Brain microvascular endothelial cell (primary cell): ENCODE measurements around the gene PARD6B.
A peak's percentile ranks its signal among the peaks of the same experiment; 100 is the strongest.
"Not testable (repeated sequence)": the region's sequence is repeated elsewhere in the genome, so short reads cannot be mapped to it uniquely, and the experiment has no call there.

ENCODE experiments used
- DNase-seq: peaks from one replicate; pipeline ENCODE4 v3.0.0-alpha.2; 2020
- H3K27ac ChIP-seq: fragments of 250-450 bp; sonication (Bioruptor Pico); 2 replicates; pipeline ENCODE4 v1.5.1; 2020; ENCODE audit warnings: mild to moderate bottlenecking, moderate library complexity
- H3K27me3 ChIP-seq: fragments of 250-450 bp; sonication (Bioruptor Pico); replicated peaks from 2 replicates; pipeline ENCODE4 v1.5.1; 2020; ENCODE audit warnings: mild to moderate bottlenecking
- H3K36me3 ChIP-seq: fragments of 250-450 bp; sonication (Bioruptor Pico); replicated peaks from 2 replicates; pipeline ENCODE4 v1.5.1; 2020; ENCODE audit warnings: mild to moderate bottlenecking
- H3K4me3 ChIP-seq: 2 replicates; pipeline ENCODE4 v1.5.1; 2011; ENCODE audit warnings: low read depth, mild to moderate bottlenecking, control low read depth, low read length, moderate library complexity
- CTCF ChIP-seq: IDR thresholded peaks from 2 replicates; pipeline ENCODE4 v1.5.1; 2011; ENCODE audit warnings: low read depth, mild to moderate bottlenecking, moderate library complexity, low read length, control low read depth, inconsistent platforms; ENCODE audit errors: missing control alignments
- in situ Hi-C: cut with HindIII; loops from 2 replicates; pipeline ENCODE4 v1.10.0; 2017; ENCODE audit warnings: low sequenced_read_pairs, low pct_ligation_motif_present

PARD6B gene

DNA sequence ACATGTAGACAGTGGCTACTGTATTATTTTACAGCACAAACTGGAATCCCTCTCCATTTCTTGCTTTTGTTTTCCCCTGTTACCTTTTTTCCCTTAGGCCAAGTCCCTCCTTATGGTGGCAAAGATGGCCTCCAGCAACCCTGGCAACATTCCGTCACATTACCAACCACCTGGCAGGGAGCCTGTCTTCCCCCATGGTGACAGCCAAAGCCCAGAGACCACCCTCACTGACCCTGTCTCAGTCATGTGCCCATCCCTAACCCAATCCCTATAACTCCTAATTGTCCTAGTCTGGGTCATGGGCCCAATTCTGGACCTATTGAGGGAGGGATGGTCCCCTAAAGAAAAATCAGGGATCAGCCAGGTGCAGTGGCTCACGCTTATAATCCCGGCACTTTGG is 27.6 kb downstream of the PARD6B start:
- Histone ChIP-seq H3K27ac (no peak overlapping the region), H3K4me3 (no peak overlapping the region), H3K27me3 (no peaks in the 10 kb centered on the region), H3K36me3 (no peaks in the 10 kb centered on the region)
- in situ Hi-C loops = no loop called here
- no peak for DNase-seq
- TF ChIP-seq CTCF = no peak

- H3K4me3 ChIP-seq = no peak overlapping the region
- DNase-seq = no peak
- no peaks in the 10 kb centered on the region for H3K36me3 ChIP-seq
- no peak for TF ChIP-seq CTCF
- in situ Hi-C loops = no loop called here
- no peak overlapping the region for H3K27ac ChIP-seq
- H3K27me3 ChIP-seq = no peaks in the 10 kb centered on the region
Measured at GRCh38 chr20:50759678-50760077, 28.3 kb downstream of the PARD6B start.

DNA sequence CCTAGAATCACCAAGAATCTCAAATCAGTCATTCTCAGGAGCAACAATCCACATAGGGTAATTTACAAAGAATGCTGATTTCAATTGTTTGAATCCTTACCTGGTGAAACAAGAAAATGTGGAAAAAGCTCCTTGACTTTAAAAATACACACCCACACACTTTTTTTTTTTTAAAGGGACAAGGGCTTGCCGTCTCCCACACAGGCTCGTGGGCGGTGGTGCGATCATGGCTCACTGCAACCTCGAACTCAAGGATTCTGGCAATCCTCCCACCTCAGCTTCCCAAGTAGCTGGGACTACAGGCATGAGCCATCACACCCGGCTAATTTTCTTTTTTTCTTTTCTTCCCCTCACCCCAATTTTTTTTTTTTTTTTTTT is 30.7 kb downstream of the PARD6B start:
- H3K27ac ChIP-seq = peak overlapping the region; percentile 6
- no peaks in the 10 kb centered on the region for H3K36me3 ChIP-seq
- H3K4me3 ChIP-seq = no peak overlapping the region
- in situ Hi-C loops = no loop called here
- H3K27me3 ChIP-seq = no peaks in the 10 kb centered on the region
- DNase-seq = no peak
- no peak for TF ChIP-seq CTCF

GRCh38 chr20:50762435-50763220 is 31.2 kb downstream of the PARD6B start:
- peak; percentile 52 for DNase-seq
- Histone ChIP-seq H3K27me3 (no peaks in the 10 kb centered on the region), H3K36me3 (no peaks in the 10 kb centered on the region), H3K27ac (no peak overlapping the region), H3K4me3 (no peak overlapping the region)
- no peak for TF ChIP-seq CTCF
- in situ Hi-C loops = no loop called here

DNA sequence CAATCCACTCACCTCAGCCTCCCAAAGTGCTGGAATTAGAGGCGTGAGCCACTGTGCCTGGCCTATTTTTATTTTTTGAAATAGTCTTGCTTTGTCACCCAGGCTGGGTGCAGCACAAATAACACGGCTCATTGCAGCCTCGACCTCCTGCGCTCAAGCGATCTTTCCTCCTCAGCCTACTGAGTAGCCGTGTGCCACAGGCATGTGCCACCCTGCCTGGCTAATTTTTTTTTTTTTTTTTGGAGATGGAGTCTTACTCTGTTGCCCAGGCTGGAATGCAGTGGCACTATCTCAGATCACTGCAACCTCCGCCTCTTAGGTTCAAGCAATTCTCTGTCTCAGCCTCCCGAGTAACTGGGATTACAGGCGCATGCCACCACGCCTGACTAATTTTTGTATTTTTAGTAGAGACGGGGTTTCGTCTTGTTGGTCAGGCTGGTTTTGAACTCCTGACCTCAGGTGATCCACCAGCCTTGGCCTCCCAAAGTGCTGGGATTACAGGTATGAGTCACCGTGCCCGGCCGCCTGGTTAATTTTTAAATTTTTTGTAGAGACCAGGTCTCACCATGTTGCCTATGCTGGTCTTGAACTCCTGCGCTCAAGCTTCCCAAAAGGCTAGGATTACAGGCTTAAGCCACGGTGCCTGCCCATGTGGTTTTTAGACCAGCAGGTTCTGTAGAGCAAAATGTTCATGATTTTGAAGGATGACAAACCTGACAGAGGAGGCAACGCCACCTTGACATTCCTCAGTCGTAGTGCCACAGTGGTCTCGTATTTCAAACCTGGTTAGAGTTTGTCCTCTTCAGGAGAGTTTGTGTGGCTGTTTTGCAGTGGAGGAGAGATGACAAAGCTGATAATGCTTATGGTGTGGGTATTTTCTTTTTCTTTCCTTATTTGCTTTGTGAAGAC is 32.4 kb downstream of the PARD6B start:
- in situ Hi-C loops, DNase-seq, H3K27me3 ChIP-seq, H3K36me3 ChIP-seq, H3K4me3 ChIP-seq, H3K27ac ChIP-seq: not testable (repeated sequence)

- in situ Hi-C loops, DNase-seq, H3K27me3 ChIP-seq: not testable (repeated sequence)
Measured at GRCh38 chr20:50765251-50765650, 33.9 kb downstream of the PARD6B start.

More at GRCh38 chr20:50765251-50765650, 33.9 kb downstream of the PARD6B start:
- not testable (repeated sequence) for H3K36me3 ChIP-seq, H3K27ac ChIP-seq, H3K4me3 ChIP-seq
